Thyroid gland (tissue), 4 donors: Measurements from ENCODE around the gene UPB1. TPM values are rescaled to one million over a fixed set of nuclear protein-coding genes. Genes with fewer than 3 reads are reported as not detected.

Source experiments
- DNase-seq, 2 donors: peaks; one replicate each; pipeline ENCODE4 v3.0.0-alpha.2; 2019
- H3K27ac ChIP-seq, 3 donors: fragments of 200-600 bp; sonication (generic); 1 replicate in 2 of 3; 2 replicates in 1 of 3; pipeline ENCODE4 v1.5.1; 2016 to 2019; ENCODE audit warnings: mild to moderate bottlenecking in 1 of 3, moderate library complexity in 1 of 3
- H3K27me3 ChIP-seq: fragments of 200-600 bp; sonication (generic); one replicate; pipeline ENCODE4 v1.5.1; 2019
- H3K36me3 ChIP-seq, 2 donors: fragments of 200-600 bp; sonication (generic); one replicate each; pipeline ENCODE4 v1.5.1; 2016 to 2019
- H3K4me1 ChIP-seq, 2 donors: fragments of 200-600 bp; sonication (generic); one replicate each; pipeline ENCODE4 v1.5.1; 2017 to 2019
- H3K4me3 ChIP-seq, 3 donors: fragments of 200-600 bp; sonication (generic); replicated peaks in 1 of 3; 1 replicate in 2 of 3; 2 replicates in 1 of 3; pipeline ENCODE4 v1.5.1; 2016; ENCODE audit warnings: mild to moderate bottlenecking in 1 of 3
- H3K9me3 ChIP-seq: fragments of 200-600 bp; sonication (generic); one replicate; pipeline ENCODE4 v1.5.1; 2017
- CTCF ChIP-seq, 6 experiments: fragments of 200-600 bp in 3 of 6; fragments of 450-650 bp in 3 of 6; sonication (generic) in 3 of 6; IDR thresholded peaks; one replicate each; pipeline ENCODE4 v1.5.1; 2016 to 2019; ENCODE audit warnings: antibody characterized with exemption in 6 of 6, mild to moderate bottlenecking in 2 of 6, inconsistent platforms in 1 of 6, moderate library complexity in 1 of 6
- POLR2A ChIP-seq, 2 donors: fragments of 450-650 bp; IDR thresholded peaks; one replicate each; pipeline ENCODE4 v1.6.1; 2017; ENCODE audit warnings: antibody characterized with exemption in 2 of 2, mild to moderate bottlenecking in 2 of 2, moderate library complexity in 1 of 2
- WGBS, 2 donors: methylation state at CpG; one replicate each; pipeline ENCODE4 v1.1.5; 2017; 5-methylcytosine and 5-hydroxymethylcytosine counted together
- intact Hi-C: fragments of 100-400 bp; cut with DNase I; formaldehyde crosslinking; loops from one replicate; pipeline ENCODE4 v1.15.1; 2023
- total RNA-seq, 4 donors: library from RNA; depleted of rRNA; stranded (reverse); fragments of >200 nt; gene quantifications; one replicate each; pipeline ENCODE4 v1.2.3, GENCODE V29; 2016

UPB1 gene
- total RNA-seq, 4 donors from 2014 or later, result not detected

- 93 to 96% methylated on average over 10 of the region's 10 CpGs for WGBS, 2 donors
- Histone ChIP-seq H3K27me3 (no peaks in the 10 kb centered on the region), H3K4me1 (peaks cover 2% of the 10 kb centered on the region in 2 donors), H3K36me3 (no peaks in the 10 kb centered on the region), H3K9me3 (no peaks in the 10 kb centered on the region), H3K27ac (no peak overlapping the region), H3K4me3 (no peak overlapping the region)
- intact Hi-C loops, result no loop called here
- no peak for DNase-seq
- no peak for TF ChIP-seq CTCF (IDR thresholded peaks at IDR 0.05)
- TF ChIP-seq POLR2A (IDR thresholded peaks at IDR 0.05), result no peak
Measured at GRCh38 chr22:24499706-24500276, 4.7 kb downstream of the UPB1 start.

- H3K4me3 ChIP-seq, result no peak overlapping the region
- intact Hi-C loops, result no loop called here
- DNase-seq, result peak; percentile 29 to 46
- TF ChIP-seq CTCF (IDR thresholded peaks at IDR 0.05) (no peak), POLR2A (IDR thresholded peaks at IDR 0.05) (no peak)
- no peaks in the 10 kb centered on the region for H3K4me1 ChIP-seq
- no peak overlapping the region for H3K27ac ChIP-seq
- no peaks in the 10 kb centered on the region for H3K9me3 ChIP-seq
- no peaks in the 10 kb centered on the region for H3K36me3 ChIP-seq
- H3K27me3 ChIP-seq, result no peaks in the 10 kb centered on the region
- WGBS, 2 donors, result 65 to 69% methylated on average over 16 of the region's 16 CpGs
Measured at GRCh38 chr22:24500277-24500820, 5.2 kb downstream of the UPB1 start.

GRCh38 chr22:24501301-24502005, 6.3 kb downstream of the UPB1 start:
- Histone ChIP-seq H3K36me3 (no peaks in the 10 kb centered on the region), H3K9me3 (no peaks in the 10 kb centered on the region), H3K4me1 (no peaks in the 10 kb centered on the region), H3K4me3 (no peak overlapping the region), H3K27ac (no peak overlapping the region), H3K27me3 (no peaks in the 10 kb centered on the region)
- no peak for TF ChIP-seq CTCF (IDR thresholded peaks at IDR 0.05)
- no peak for TF ChIP-seq POLR2A (IDR thresholded peaks at IDR 0.05)
- no peak for DNase-seq
- WGBS, 2 donors, result 74 to 82% methylated on average over 8 of the region's 8 CpGs
- intact Hi-C loops, result loop anchor here (2.0 kb wide), 1 partner anchor 79 kb away; no protein-coding TSS in a partner anchor

- peaks cover 0 to 4% of the 10 kb centered on the region in 2 donors for H3K4me1 ChIP-seq
- H3K36me3 ChIP-seq, result no peaks in the 10 kb centered on the region
- TF ChIP-seq POLR2A (IDR thresholded peaks at IDR 0.05) (no peak), CTCF (IDR thresholded peaks at IDR 0.05) (no peak)
- no peak overlapping the region for H3K4me3 ChIP-seq
- no peak for DNase-seq
- no peaks in the 10 kb centered on the region for H3K27me3 ChIP-seq
- no peak overlapping the region for H3K27ac ChIP-seq
- H3K9me3 ChIP-seq, result no peaks in the 10 kb centered on the region
- intact Hi-C loops, result loop anchor here (2.0 kb wide), 1 partner anchor 79 kb away; no protein-coding TSS in a partner anchor
- WGBS, 2 donors, result 61 to 65% methylated on average over 7 of the region's 7 CpGs
Measured at GRCh38 chr22:24502034-24502433, 6.9 kb downstream of the UPB1 start.

GRCh38 chr22:24502541-24502940, 7.4 kb downstream of the UPB1 start:
- Histone ChIP-seq H3K36me3 (no peaks in the 10 kb centered on the region), H3K9me3 (no peaks in the 10 kb centered on the region), H3K27ac (no peak overlapping the region), H3K27me3 (no peaks in the 10 kb centered on the region), H3K4me1 (peaks cover 0 to 6% of the 10 kb centered on the region in 2 donors), H3K4me3 (no peak overlapping the region)
- 93 to 100% methylated on average over 1 of the region's 1 CpG for WGBS, 2 donors
- intact Hi-C loops, result loop anchor here (2.0 kb wide), 1 partner anchor 80 kb away; no protein-coding TSS in a partner anchor
- TF ChIP-seq POLR2A (IDR thresholded peaks at IDR 0.05) (no peak), CTCF (IDR thresholded peaks at IDR 0.05) (no peak)
- no peak for DNase-seq
